Measurements from ENCODE around the gene UCK2. TPM values are rescaled to one million over a fixed set of nuclear protein-coding genes. Genes with fewer than 3 reads are reported as not detected.

Gene UCK2
- total and polyA plus RNA-seq, 10 of the 15 experiments (the other 5 are each of a cell fraction or from before 2014, with no cell fraction given): 55.3 to 106 (median 84.9) TPM

GRCh38 chr1:165914136-165914798 is 86.9 kb downstream of the UCK2 start:
- no peaks in the 10 kb centered on the region for H3K4me1 ChIP-seq (ENCODE audit: control insufficient read depth, insufficient read depth, low read length)
- DNase-seq (ENCODE audit: low read depth, low spot score) (peak; percentile 54), ATAC-seq (peak; percentile 95), FAIRE-seq (peak; percentile 99)
- CTCF ChIA-PET: interaction anchor here (0.6 to 7.0 kb wide), 45 partner anchors 9 to 1205 kb away, joined by 3 to 98 read pairs (median 4); partner anchors contain the start of gene UCK2
- H3K4me3 ChIP-seq: no peak overlapping the region
- BruUV-seq (replicated peaks): no TSS peak
- in situ Hi-C loops (cut with MboI) (loop anchor here (5.0 kb wide), 1 partner anchor 197 kb away; no protein-coding TSS in a partner anchor), intact Hi-C loops (cut with micrococcal nuclease; ENCODE audit: unreplicated experiment) (loop anchor here (1.0 to 5.0 kb wide), 6 partner anchors 85 to 522 kb away; no protein-coding TSS in a partner anchor)
- peaks cover 2 to 10% of the 10 kb centered on the region in 2 experiments; a peak in 3 of 4 replicates for H3K36me3 ChIP-seq (ENCODE audit: control insufficient read depth in 2 of 2, insufficient read depth in 2 of 2, low read length in 1 of 2)
- H3K4me2 ChIP-seq (ENCODE audit: control insufficient read depth, insufficient read depth): no peak overlapping the region
- H3K27me3 ChIP-seq (replicated peaks in 1 of 2; ENCODE audit: control insufficient read depth in 2 of 2, insufficient read depth in 2 of 2, low read length in 1 of 2): no peaks in the 10 kb centered on the region
- 1% methylated on average over 4 of the region's 4 CpGs for WGBS (ENCODE audit: insufficient coverage, insufficient replicate concordance, low lambda C conversion rate, missing lambda C conversion rate)
- TF ChIP-seq RAD21 (IDR thresholded peaks at IDR 0.05; ENCODE audit: insufficient read depth, low read depth, low read length): peak; percentile 99
- TF ChIP-seq BCLAF1 (IDR thresholded peaks at IDR 0.05): no peak
- TF ChIP-seq NBN (IDR thresholded peaks at IDR 0.05): 0 out of 2 replicates have a peak, but pooled peaks have one; percentile 26
- TF ChIP-seq PML (IDR thresholded peaks at IDR 0.05; ENCODE audit: low read length): no peak
- 0 out of 2 replicates have a peak, but pooled peaks have one; percentile 40 for TF ChIP-seq FOXM1 (IDR thresholded peaks at IDR 0.05; ENCODE audit: low read depth, low read length)
- 0 out of 2 replicates have a peak, but pooled peaks have one; percentile 34 for TF ChIP-seq IRF4 (IDR thresholded peaks at IDR 0.05; ENCODE audit: low read depth, low read length)
- peak; percentile 21; the same call in 1 of the 2 replicates for TF ChIP-seq RUNX3 (IDR thresholded peaks at IDR 0.05; ENCODE audit: low read length)
- peak; percentile 98 for TF ChIP-seq SMC3 (IDR thresholded peaks at IDR 0.05; ENCODE audit: borderline replicate concordance, low read length)
- TF ChIP-seq SMARCA5 (IDR thresholded peaks at IDR 0.05): peak; percentile 57; the same call in 1 of the 2 replicates
- no peak for TF ChIP-seq CEBPB (IDR thresholded peaks at IDR 0.05; ENCODE audit: borderline replicate concordance in 1 of 2, low read depth in 2 of 2, low read length in 2 of 2)
- peak; percentile 78 to 97 (median 87); a peak in 5 of 6 replicates for TF ChIP-seq CTCF (IDR thresholded peaks at IDR 0.05 in 2 of 3, conservative IDR thresholded peaks at IDR 0.05 in 1 of 3; ENCODE audit: control insufficient read depth in 2 of 3, extremely low read depth in 1 of 3, insufficient read depth in 1 of 3, low read depth in 3 of 3, low read length in 3 of 3)
- 0 out of 3 replicates have a peak, but pooled peaks have one; percentile 55 for TF ChIP-seq POU2F2 (IDR thresholded peaks at IDR 0.05; ENCODE audit: borderline replicate concordance, low read depth, low read length)
- TF ChIP-seq YY1 (IDR thresholded peaks at IDR 0.05; ENCODE audit: low read depth, low read length): peak; percentile 69; the same call in 1 of the 2 replicates
- TF ChIP-seq DPF2 (IDR thresholded peaks at IDR 0.05): no peak
- no peaks in the 10 kb centered on the region for H3K79me2 ChIP-seq (ENCODE audit: control insufficient read depth, insufficient read depth, low read length)
- no peaks in the 10 kb centered on the region for H3K9me3 ChIP-seq (replicated peaks; ENCODE audit: control insufficient read depth, insufficient read depth, low read length)
- POLR2A ChIA-PET: interaction anchor here (0.7 to 0.9 kb wide), 4 partner anchors 20 to 925 kb away, joined by 3 to 6 read pairs (median 3); partner anchors contain the start of gene POGK
- no peaks in the 10 kb centered on the region for H4K20me1 ChIP-seq (ENCODE audit: control insufficient read depth, insufficient read depth)
- no peak overlapping the region for H2AFZ ChIP-seq (ENCODE audit: control insufficient read depth, low read depth, low read length)
- H3K27ac ChIP-seq (ENCODE audit: control insufficient read depth, insufficient read depth): no peak overlapping the region
- SMC1A ChIA-PET (ENCODE audit: uncharacterized antibody, unreplicated experiment): interaction anchor here (0.5 to 6.8 kb wide), 23 partner anchors 17 to 951 kb away, joined by 3 to 65 read pairs (median 4); partner anchors contain the start of genes ALDH9A1 and TMCO1
- RAD21 ChIA-PET (ENCODE audit: unreplicated experiment): interaction anchor here (0.6 to 2.6 kb wide), 15 partner anchors 31 to 521 kb away, joined by 3 to 11 read pairs (median 4); partner anchors contain the start of genes ALDH9A1 and TMCO1
- no peak overlapping the region for H3K9ac ChIP-seq (ENCODE audit: control insufficient read depth, insufficient read depth, low read length)
